HCT116 (cell line): Measurements from ENCODE around the gene RASA2. TPM values are rescaled to one million over a fixed set of nuclear protein-coding genes. Genes with fewer than 3 reads are reported as not detected.

ENCODE experiments used
- ATAC-seq: fragments of 200-7000 bp; cut with Tn5 transposase; 2 replicates; pipeline ENCODE4 v1.9.1; 2020; ENCODE audit warnings: mild to moderate bottlenecking, moderate library complexity
- BruUV-seq: library from RNA; stranded (reverse); fragments of 400-500 nt; replicated peaks from 2 replicates; lab custom pipeline; 2021; lab: Mats Ljungman, UMichigan
- CTCF ChIA-PET: fragments of 300-600 bp; sonication (Branson Sonifier 250); formaldehyde crosslinking; loops from one replicate; lab custom pipeline; 2021; ENCODE audit warnings: antibody characterized with exemption; lab: Charles Lee
- POLR2A ChIA-PET: fragments of 300-600, 350-600 bp; sonication (Branson Sonifier 250); formaldehyde crosslinking; loops from one replicate; lab custom pipeline; 2021; ENCODE audit warnings: antibody characterized with exemption; lab: Charles Lee
- RAD21 ChIA-PET, 2 experiments: fragments of 300-600 bp; sonication (Branson Sonifier 250); formaldehyde crosslinking; loops; one replicate each; lab custom pipeline; 2023; ENCODE audit warnings: low total read pairs in 2 of 2; ENCODE audit not compliant: uncharacterized antibody in 2 of 2, unreplicated experiment in 2 of 2, low non-redundant PET in 1 of 2; lab: Charles Lee
- DNase-seq: peaks from one replicate; pipeline ENCODE4 v3.0.0-alpha.2; 2010; ENCODE audit warnings: low read depth, low spot score
- H2AFZ ChIP-seq: fragments of 200-600 bp; shearing (Covaris generic), sonication (generic); 2 replicates; pipeline ENCODE4 v1.6.1; 2017; ENCODE audit warnings: low read depth, mixed run types, mixed read lengths, antibody characterized with exemption, low read length; ENCODE audit not compliant: poor library complexity, severe bottlenecking
- H3K27ac ChIP-seq: 2 replicates; pipeline ENCODE4 v1.5.1; 2012; ENCODE audit warnings: low read depth, low read length
- H3K27me3 ChIP-seq: fragments of 200-600 bp; sonication (generic); 2 replicates; pipeline ENCODE4 v1.6.1; 2016; ENCODE audit warnings: mixed run types, low read length, mixed read lengths; ENCODE audit not compliant: insufficient read depth
- H3K36me3 ChIP-seq, 2 experiments: fragments of 200-500 bp in 1 of 2; fragments of 200-600 bp in 1 of 2; sonication (Bioruptor generic) in 1 of 2; sonication (generic) in 1 of 2; 2 replicates each; pipeline versions ENCODE4 v1.5.1 to v1.6.1; 2014 to 2016; ENCODE audit warnings: low read length in 2 of 2, inconsistent platforms in 1 of 2, mixed read lengths in 1 of 2, mixed run types in 1 of 2; ENCODE audit not compliant: insufficient read depth in 2 of 2, control insufficient read depth in 1 of 2
- H3K4me1 ChIP-seq, 2 experiments: fragments of 200-600 bp in 1 of 2; sonication (generic) in 1 of 2; 2 replicates each; pipeline versions ENCODE4 v1.5.1 to v1.6.1; 2012 to 2017; ENCODE audit warnings: low read length in 2 of 2, inconsistent platforms in 1 of 2, mild to moderate bottlenecking in 1 of 2, mixed read lengths in 1 of 2, mixed run types in 1 of 2, moderate library complexity in 1 of 2; ENCODE audit not compliant: insufficient read depth in 2 of 2, control insufficient read depth in 1 of 2
- H3K4me2 ChIP-seq: fragments of 200-600 bp; sonication (generic); 2 replicates; pipeline ENCODE4 v1.6.1; 2017; ENCODE audit warnings: mixed run types, low read length, mixed read lengths
- H3K4me3 ChIP-seq, 2 experiments: fragments of 200-600 bp in 1 of 2; sonication (generic) in 1 of 2; replicated peaks in 1 of 2; 2 replicates each; pipeline ENCODE4 v1.5.1; 2011 to 2016; ENCODE audit warnings: low read length in 2 of 2, control low read depth in 1 of 2, low read depth in 1 of 2, mild to moderate bottlenecking in 1 of 2, mixed read lengths in 1 of 2, mixed run types in 1 of 2
- H3K79me2 ChIP-seq: fragments of 200-600 bp; sonication (generic); 2 replicates; pipeline ENCODE4 v1.6.1; 2017; ENCODE audit warnings: mild to moderate bottlenecking, mixed run types, low read length, moderate library complexity, mixed read lengths; ENCODE audit not compliant: insufficient read depth
- H3K9ac ChIP-seq: fragments of 200-600 bp; sonication (generic); 2 replicates; pipeline ENCODE4 v1.6.1; 2016; ENCODE audit warnings: low read length, mixed read lengths
- H3K9me2 ChIP-seq: fragments of 200-600 bp; sonication (generic), shearing (Covaris generic); 2 replicates; pipeline ENCODE4 v1.6.1; 2017; ENCODE audit warnings: mixed run types, mild to moderate bottlenecking, moderate library complexity; ENCODE audit not compliant: insufficient read depth
- H3K9me3 ChIP-seq, 2 experiments: fragments of 200-500 bp in 1 of 2; fragments of 200-600 bp in 1 of 2; sonication (Bioruptor generic) in 1 of 2; sonication (generic) in 1 of 2; 2 replicates each; pipeline ENCODE4 v1.6.1; 2014 to 2017; ENCODE audit warnings: low read length in 2 of 2, mixed read lengths in 2 of 2, inconsistent platforms in 1 of 2, low read depth in 1 of 2, mild to moderate bottlenecking in 1 of 2, mixed run types in 1 of 2, moderate library complexity in 1 of 2; ENCODE audit not compliant: control insufficient read depth in 1 of 2, insufficient read depth in 1 of 2
- H4K20me1 ChIP-seq: fragments of 200-600 bp; sonication (generic), shearing (Covaris generic); 2 replicates; pipeline ENCODE4 v1.6.1; 2017; ENCODE audit warnings: mixed run types, mild to moderate bottlenecking, moderate library complexity; ENCODE audit not compliant: insufficient read depth
- CEBPB ChIP-seq: IDR thresholded peaks from 2 replicates; pipeline ENCODE4 v1.6.1; 2012; ENCODE audit warnings: low read depth
- CTCF ChIP-seq, 3 experiments: fragments of 200-600 bp in 1 of 3; sonication (generic) in 1 of 3; IDR thresholded peaks in 2 of 3; conservative IDR thresholded peaks in 1 of 3; 2 replicates each; pipeline ENCODE4 v1.5.1; 2012 to 2017; ENCODE audit warnings: low read depth in 2 of 3, low read length in 2 of 3, antibody characterized with exemption in 1 of 3, borderline replicate concordance in 1 of 3, control low read depth in 1 of 3, mild to moderate bottlenecking in 1 of 3, mixed read lengths in 1 of 3, mixed run types in 1 of 3, moderate library complexity in 1 of 3; ENCODE audit not compliant: insufficient read depth in 1 of 3
- EZH2 ChIP-seq: fragments of 200-600 bp; sonication (generic); IDR thresholded peaks from 2 replicates; pipeline ENCODE4 v1.6.1; 2017; ENCODE audit warnings: antibody characterized with exemption, mixed run types
- EZH2phosphoT487 ChIP-seq: fragments of 200-600 bp; IDR thresholded peaks from 2 replicates; pipeline ENCODE4 v1.6.1; 2018; ENCODE audit warnings: antibody characterized with exemption, borderline replicate concordance
- FOSL1 ChIP-seq: IDR thresholded peaks from 2 replicates; pipeline ENCODE4 v1.6.1; 2012; ENCODE audit warnings: low read depth
- POLR2AphosphoS5 ChIP-seq: IDR thresholded peaks from 2 replicates; pipeline ENCODE4 v1.6.1; 2011; ENCODE audit warnings: mild to moderate bottlenecking, low read depth, low read length, moderate library complexity
- RAD21 ChIP-seq: IDR thresholded peaks from 2 replicates; pipeline ENCODE4 v1.6.1; 2012; ENCODE audit warnings: low read depth, mild to moderate bottlenecking
- SP1 ChIP-seq: IDR thresholded peaks from 2 replicates; pipeline ENCODE4 v1.6.1; 2012; ENCODE audit warnings: low read depth
- TCF7L2 ChIP-seq: IDR thresholded peaks from 2 replicates; pipeline ENCODE4 v1.7.0; 2011; ENCODE audit warnings: borderline replicate concordance, inconsistent platforms; ENCODE audit not compliant: insufficient read depth, insufficient read length; ENCODE audit errors: extremely low read depth
- intact Hi-C: fragments of 100-400 bp; cut with micrococcal nuclease; formaldehyde crosslinking; loops from 2 replicates; pipeline ENCODE4 v1.10.0; 2022
- total RNA-seq: library from RNA; stranded (reverse); gene quantifications from one replicate; pipeline ENCODE4 v1.2.1, GENCODE V29; 2021; ENCODE audit not compliant: unreplicated experiment

RASA2 gene
- total RNA-seq, 1 experiment from 2014 or later, result 12.8 TPM

GRCh38 chr3:141575879-141576743, 89.3 kb downstream of the RASA2 start:
- no peaks in the 10 kb centered on the region for H3K27me3 ChIP-seq
- no peak overlapping the region for H3K4me2 ChIP-seq
- H2AFZ ChIP-seq, result no peak overlapping the region
- no peaks in the 10 kb centered on the region for H4K20me1 ChIP-seq
- peaks cover 8 to 11% of the 10 kb centered on the region in 2 experiments; a peak in 3 of 4 replicates for H3K36me3 ChIP-seq
- ChIA-PET RAD21 (no interaction called here), CTCF (no interaction called here), POLR2A (no interaction called here)
- no peaks in the 10 kb centered on the region for H3K9me3 ChIP-seq
- intact Hi-C loops, result loop anchor here (2.0 to 10.0 kb wide), 3 partner anchors 336 to 709 kb away; no protein-coding TSS in a partner anchor
- no peak overlapping the region for H3K27ac ChIP-seq
- ATAC-seq (peak; percentile 66), DNase-seq (no peak)
- no peaks in the 10 kb centered on the region for H3K9me2 ChIP-seq
- H3K9ac ChIP-seq, result no peak overlapping the region
- no peak overlapping the region for H3K4me3 ChIP-seq
- no peaks in the 10 kb centered on the region for H3K4me1 ChIP-seq
- H3K79me2 ChIP-seq, result no peaks in the 10 kb centered on the region
- no peak for TF ChIP-seq POLR2AphosphoS5
- 0 out of 2 replicates have a peak, but pooled peaks have one; percentile 18 for TF ChIP-seq CEBPB
- TF ChIP-seq FOSL1, result no peak
- TF ChIP-seq TCF7L2, result no peak
- peak; percentile 40; the same call in 1 of the 2 replicates for TF ChIP-seq RAD21
- TF ChIP-seq EZH2, result no peak
- no peak for TF ChIP-seq EZH2phosphoT487
- no peak for TF ChIP-seq SP1
- peak; percentile 25 to 56 (median 34); a peak in 3 of 6 replicates for TF ChIP-seq CTCF (IDR thresholded peaks at IDR 0.05 in 2 of 3, conservative IDR thresholded peaks at IDR 0.05 in 1 of 3; ENCODE audit: borderline replicate concordance in 1 of 3, insufficient read depth in 1 of 3, low read depth in 2 of 3, low read length in 2 of 3)
- BruUV-seq, result no TSS peak
